ENCODE data around the gene LGALS3.

Gene LGALS3

DNA sequence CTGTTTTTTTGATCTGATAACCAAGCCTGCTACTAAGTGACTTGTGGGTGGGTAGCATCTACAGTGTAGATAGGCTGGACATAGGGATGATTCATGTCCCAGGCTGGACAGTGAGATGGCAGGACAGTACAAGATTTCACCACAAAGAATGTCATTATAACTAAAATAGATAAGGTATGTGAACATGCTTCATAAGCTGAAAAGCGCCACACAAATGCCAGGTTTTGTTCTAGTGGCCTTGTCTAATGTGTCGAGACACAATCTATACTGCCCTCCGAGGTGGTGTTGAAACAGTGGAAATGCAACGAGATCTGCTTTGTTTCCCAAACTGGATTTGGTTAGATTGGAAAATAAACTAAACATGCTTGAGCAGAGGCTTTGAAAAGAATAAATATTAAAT is 4.4 kb downstream of the LGALS3 start:
- Histone ChIP-seq H3K36me3 (ENCODE audit: control insufficient read depth in 2 of 2, insufficient read depth in 1 of 2, low read length in 2 of 2) (peaks cover under 1 to 7% of the 10 kb centered on the region in 2 experiments), H3K27ac (ENCODE audit: extremely low read depth, low read depth, low read length) (no peak overlapping the region), H3K9me3 (ENCODE audit: control insufficient read depth, insufficient read depth, low read depth, low read length) (no peaks in the 10 kb centered on the region), H3K4me3 (ENCODE audit: low read depth, low read length) (no peak overlapping the region), H3K4me1 (ENCODE audit: control insufficient read depth, insufficient read depth, low read length) (peaks cover 3% of the 10 kb centered on the region; the same call in 1 of the 2 replicates)
- CTCF ChIA-PET: interaction anchor here (1.0 to 1.4 kb wide), 2 partner anchors 19 to 44 kb away, joined by 3 to 6 read pairs; no protein-coding TSS in a partner anchor
- TF ChIP-seq GLI2 (tag by site-specific recombination; IDR thresholded peaks at IDR 0.05; ENCODE audit: borderline replicate concordance, low read depth) (no peak), ZBTB21 (tag by site-specific recombination; IDR thresholded peaks at IDR 0.05) (no peak), ZNF335 (tag by site-specific recombination; conservative IDR thresholded peaks at IDR 0.05) (no peak), PRDM1 (tag by site-specific recombination; IDR thresholded peaks at IDR 0.05) (no peak), ZNF548 (tag by site-specific recombination; IDR thresholded peaks at IDR 0.05) (no peak), ZNF555 (tag by site-specific recombination; conservative IDR thresholded peaks at IDR 0.05) (no peak), ZNF664 (tag by site-specific recombination; IDR thresholded peaks at IDR 0.05) (no peak)
- TF ChIP-seq, protein P1, sequence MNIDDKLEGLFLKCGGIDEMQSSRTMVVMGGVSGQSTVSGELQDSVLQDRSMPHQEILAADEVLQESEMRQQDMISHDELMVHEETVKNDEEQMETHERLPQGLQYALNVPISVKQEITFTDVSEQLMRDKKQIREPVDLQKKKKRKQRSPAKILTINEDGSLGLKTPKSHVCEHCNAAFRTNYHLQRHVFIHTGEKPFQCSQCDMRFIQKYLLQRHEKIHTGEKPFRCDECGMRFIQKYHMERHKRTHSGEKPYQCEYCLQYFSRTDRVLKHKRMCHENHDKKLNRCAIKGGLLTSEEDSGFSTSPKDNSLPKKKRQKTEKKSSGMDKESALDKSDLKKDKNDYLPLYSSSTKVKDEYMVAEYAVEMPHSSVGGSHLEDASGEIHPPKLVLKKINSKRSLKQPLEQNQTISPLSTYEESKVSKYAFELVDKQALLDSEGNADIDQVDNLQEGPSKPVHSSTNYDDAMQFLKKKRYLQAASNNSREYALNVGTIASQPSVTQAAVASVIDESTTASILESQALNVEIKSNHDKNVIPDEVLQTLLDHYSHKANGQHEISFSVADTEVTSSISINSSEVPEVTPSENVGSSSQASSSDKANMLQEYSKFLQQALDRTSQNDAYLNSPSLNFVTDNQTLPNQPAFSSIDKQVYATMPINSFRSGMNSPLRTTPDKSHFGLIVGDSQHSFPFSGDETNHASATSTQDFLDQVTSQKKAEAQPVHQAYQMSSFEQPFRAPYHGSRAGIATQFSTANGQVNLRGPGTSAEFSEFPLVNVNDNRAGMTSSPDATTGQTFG (tag by site-specific recombination; IDR thresholded peaks at IDR 0.05; ENCODE audit: borderline replicate concordance): no peak
- TF ChIP-seq, protein P2, sequence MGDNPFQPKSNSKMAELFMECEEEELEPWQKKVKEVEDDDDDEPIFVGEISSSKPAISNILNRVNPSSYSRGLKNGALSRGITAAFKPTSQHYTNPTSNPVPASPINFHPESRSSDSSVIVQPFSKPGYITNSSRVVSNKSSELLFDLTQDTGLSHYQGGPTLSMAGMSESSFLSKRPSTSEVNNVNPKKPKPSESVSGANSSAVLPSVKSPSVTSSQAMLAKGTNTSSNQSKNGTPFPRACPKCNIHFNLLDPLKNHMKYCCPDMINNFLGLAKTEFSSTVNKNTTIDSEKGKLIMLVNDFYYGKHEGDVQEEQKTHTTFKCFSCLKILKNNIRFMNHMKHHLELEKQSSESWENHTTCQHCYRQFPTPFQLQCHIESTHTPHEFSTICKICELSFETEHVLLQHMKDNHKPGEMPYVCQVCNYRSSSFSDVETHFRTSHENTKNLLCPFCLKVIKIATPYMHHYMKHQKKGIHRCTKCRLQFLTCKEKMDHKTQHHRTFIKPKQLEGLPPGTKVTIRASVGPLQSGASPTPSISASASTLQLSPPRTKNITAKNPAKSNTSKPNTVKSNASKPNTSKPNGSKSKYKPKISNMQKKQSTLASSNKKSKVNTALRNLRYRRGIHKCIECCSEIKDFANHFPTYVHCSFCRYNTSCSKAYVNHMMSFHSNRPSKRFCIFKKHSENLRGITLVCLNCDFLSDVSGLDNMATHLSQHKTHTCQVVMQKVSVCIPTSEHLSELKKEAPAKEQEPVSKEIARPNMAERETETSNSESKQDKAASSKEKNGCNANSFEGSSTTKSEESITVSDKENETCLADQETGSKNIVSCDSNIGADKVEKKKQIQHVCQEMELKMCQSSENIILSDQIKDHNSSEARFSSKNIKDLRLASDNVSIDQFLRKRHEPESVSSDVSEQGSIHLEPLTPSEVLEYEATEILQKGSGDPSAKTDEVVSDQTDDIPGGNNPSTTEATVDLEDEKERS (tag by site-specific recombination; IDR thresholded peaks at IDR 0.05): no peak
- TF ChIP-seq, protein P3, sequence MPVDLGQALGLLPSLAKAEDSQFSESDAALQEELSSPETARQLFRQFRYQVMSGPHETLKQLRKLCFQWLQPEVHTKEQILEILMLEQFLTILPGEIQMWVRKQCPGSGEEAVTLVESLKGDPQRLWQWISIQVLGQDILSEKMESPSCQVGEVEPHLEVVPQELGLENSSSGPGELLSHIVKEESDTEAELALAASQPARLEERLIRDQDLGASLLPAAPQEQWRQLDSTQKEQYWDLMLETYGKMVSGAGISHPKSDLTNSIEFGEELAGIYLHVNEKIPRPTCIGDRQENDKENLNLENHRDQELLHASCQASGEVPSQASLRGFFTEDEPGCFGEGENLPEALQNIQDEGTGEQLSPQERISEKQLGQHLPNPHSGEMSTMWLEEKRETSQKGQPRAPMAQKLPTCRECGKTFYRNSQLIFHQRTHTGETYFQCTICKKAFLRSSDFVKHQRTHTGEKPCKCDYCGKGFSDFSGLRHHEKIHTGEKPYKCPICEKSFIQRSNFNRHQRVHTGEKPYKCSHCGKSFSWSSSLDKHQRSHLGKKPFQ (tag by site-specific recombination; IDR thresholded peaks at IDR 0.05): no peak
- POLR2A ChIA-PET: no interaction called here

DNA sequence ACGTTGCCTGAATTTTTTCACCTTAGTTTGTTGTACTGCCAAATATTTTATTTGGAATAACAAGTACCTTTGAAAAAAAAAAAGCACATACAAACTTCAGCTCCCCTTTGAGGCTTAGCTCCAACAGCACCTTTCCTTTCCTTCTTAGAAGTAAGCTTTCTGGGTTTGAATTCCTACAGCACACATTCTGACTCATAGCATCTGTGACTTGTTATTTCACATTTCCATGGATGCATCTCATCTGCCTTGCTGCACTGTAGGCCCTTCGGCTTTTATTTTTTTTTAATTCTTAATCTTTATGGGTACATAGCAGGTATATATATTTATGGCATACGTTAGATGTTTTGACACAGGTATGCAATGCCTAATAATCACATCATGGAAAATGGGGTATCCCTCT is 7.2 kb downstream of the LGALS3 start:
- POLR2A ChIA-PET: interaction anchor here (0.6 to 1.4 kb wide), 3 partner anchors 27 to 68 kb away, joined by 3 to 4 read pairs (median 3); no protein-coding TSS in a partner anchor
- no peak overlapping the region for H3K4me3 ChIP-seq (ENCODE audit: low read depth, low read length)
- no peaks in the 10 kb centered on the region for H3K9me3 ChIP-seq (ENCODE audit: control insufficient read depth, insufficient read depth, low read depth, low read length)
- no peaks in the 10 kb centered on the region for H3K4me1 ChIP-seq (ENCODE audit: control insufficient read depth, insufficient read depth, low read length)
- H3K36me3 ChIP-seq (ENCODE audit: control insufficient read depth in 2 of 2, insufficient read depth in 1 of 2, low read length in 2 of 2): peaks cover 23 to 25% of the 10 kb centered on the region in 2 experiments
- CTCF ChIA-PET: interaction anchor here (0.6 kb wide), 2 partner anchors 162 to 259 kb away, joined by 3 to 4 read pairs; no protein-coding TSS in a partner anchor
- no peak for TF ChIP-seq ZIC2 (tag by site-specific recombination; IDR thresholded peaks at IDR 0.05)
- no peak for TF ChIP-seq ZNF16 (tag by site-specific recombination; IDR thresholded peaks at IDR 0.05; ENCODE audit: low read depth)
- no peak for TF ChIP-seq ZBTB1 (tag by site-specific recombination; IDR thresholded peaks at IDR 0.05)
- TF ChIP-seq, protein P4, sequence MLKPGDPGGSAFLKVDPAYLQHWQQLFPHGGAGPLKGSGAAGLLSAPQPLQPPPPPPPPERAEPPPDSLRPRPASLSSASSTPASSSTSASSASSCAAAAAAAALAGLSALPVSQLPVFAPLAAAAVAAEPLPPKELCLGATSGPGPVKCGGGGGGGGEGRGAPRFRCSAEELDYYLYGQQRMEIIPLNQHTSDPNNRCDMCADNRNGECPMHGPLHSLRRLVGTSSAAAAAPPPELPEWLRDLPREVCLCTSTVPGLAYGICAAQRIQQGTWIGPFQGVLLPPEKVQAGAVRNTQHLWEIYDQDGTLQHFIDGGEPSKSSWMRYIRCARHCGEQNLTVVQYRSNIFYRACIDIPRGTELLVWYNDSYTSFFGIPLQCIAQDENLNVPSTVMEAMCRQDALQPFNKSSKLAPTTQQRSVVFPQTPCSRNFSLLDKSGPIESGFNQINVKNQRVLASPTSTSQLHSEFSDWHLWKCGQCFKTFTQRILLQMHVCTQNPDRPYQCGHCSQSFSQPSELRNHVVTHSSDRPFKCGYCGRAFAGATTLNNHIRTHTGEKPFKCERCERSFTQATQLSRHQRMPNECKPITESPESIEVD (tag by site-specific recombination; IDR thresholded peaks at IDR 0.05): no peak
- no peak for TF ChIP-seq ZNF335 (tag by site-specific recombination; conservative IDR thresholded peaks at IDR 0.05)
- no peak for TF ChIP-seq ZNF626 (tag by site-specific recombination; IDR thresholded peaks at IDR 0.05)
- H3K27ac ChIP-seq (ENCODE audit: extremely low read depth, low read depth, low read length): no peak overlapping the region

All from HEK293 (cell line).